ENCODE results near the gene CDS1. TPM values are rescaled to one million over a fixed set of nuclear protein-coding genes. Genes with fewer than 3 reads are reported as not detected.

Gene CDS1
- total RNA-seq, 3 donors from 2014 or later (not counting 1 experiment from before 2014, with no cell fraction given): 0.14 TPM; not detected in 2

- H3K27me3 Mint-ChIP-seq (ENCODE audit: low read depth in 2 of 2): no peaks in the 10 kb centered on the region
- ATAC-seq (no peak), DNase-seq (no peak)
- H3K27ac Mint-ChIP-seq: no peak overlapping the region
- Histone ChIP-seq H3K27ac (ENCODE audit: low read length) (no peak overlapping the region), H3K4me1 (ENCODE audit: control insufficient read depth, insufficient read depth, low read length) (no peaks in the 10 kb centered on the region), H3K9me3 (ENCODE audit: control insufficient read depth, insufficient read depth, low read length) (peaks cover 4% of the 10 kb centered on the region), H3K4me3 (ENCODE audit: low read length) (no peak overlapping the region), H3K27me3 (ENCODE audit: control insufficient read depth, insufficient read depth, low read length) (no peaks in the 10 kb centered on the region), H3K36me3 (ENCODE audit: control insufficient read depth, insufficient read depth, low read length) (no peaks in the 10 kb centered on the region)
- intact Hi-C loops (cut with micrococcal nuclease): no loop called here
- no peak overlapping the region for H3K4me3 Mint-ChIP-seq
- TF ChIP-seq CTCF (IDR thresholded peaks at IDR 0.05): no peak
- H3K9me3 Mint-ChIP-seq: peaks cover 0 to 2% of the 10 kb centered on the region in 2 donors
- no peaks in the 10 kb centered on the region for H3K36me3 Mint-ChIP-seq
- H3K4me1 Mint-ChIP-seq: no peaks in the 10 kb centered on the region
Observed at GRCh38 chr4:84672177-84672576, 89.2 kb downstream of the CDS1 start.

GRCh38 chr4:84673475-84674240, 90.7 kb downstream of the CDS1 start:
- H3K4me3 Mint-ChIP-seq: no peak overlapping the region
- H3K27ac ChIP-seq (ENCODE audit: low read length): no peak overlapping the region

GRCh38 chr4:84677093-84677492, 94.2 kb downstream of the CDS1 start:
- H3K27me3 ChIP-seq (ENCODE audit: control insufficient read depth, insufficient read depth, low read length): no peaks in the 10 kb centered on the region
- intact Hi-C loops (cut with micrococcal nuclease): no loop called here
- no peaks in the 10 kb centered on the region for H3K9me3 Mint-ChIP-seq
- H3K27me3 Mint-ChIP-seq (ENCODE audit: low read depth in 2 of 2): no peaks in the 10 kb centered on the region
- H3K9me3 ChIP-seq (ENCODE audit: control insufficient read depth, insufficient read depth, low read length): peaks cover 4% of the 10 kb centered on the region
- H3K4me3 Mint-ChIP-seq: no peak overlapping the region
- 87% methylated on average over 9 of the region's 9 CpGs for WGBS (ENCODE audit: insufficient coverage)
- ATAC-seq (no peak), DNase-seq (no peak)
- TF ChIP-seq CTCF (IDR thresholded peaks at IDR 0.05): no peak
- H3K27ac ChIP-seq (ENCODE audit: low read length): no peak overlapping the region
- H3K36me3 Mint-ChIP-seq: no peaks in the 10 kb centered on the region
- H3K4me1 ChIP-seq (ENCODE audit: control insufficient read depth, insufficient read depth, low read length): no peaks in the 10 kb centered on the region
- no peaks in the 10 kb centered on the region for H3K4me1 Mint-ChIP-seq
- no peak overlapping the region for H3K4me3 ChIP-seq (ENCODE audit: low read length)
- H3K27ac Mint-ChIP-seq: no peak overlapping the region
- no peaks in the 10 kb centered on the region for H3K36me3 ChIP-seq (ENCODE audit: control insufficient read depth, insufficient read depth, low read length)

More at GRCh38 chr4:84673475-84674240, 90.7 kb downstream of the CDS1 start:
- H3K27ac Mint-ChIP-seq: no peak overlapping the region
- Histone ChIP-seq H3K4me3 (ENCODE audit: low read length) (no peak overlapping the region), H3K36me3 (ENCODE audit: control insufficient read depth, insufficient read depth, low read length) (no peaks in the 10 kb centered on the region), H3K9me3 (ENCODE audit: control insufficient read depth, insufficient read depth, low read length) (peaks cover 4% of the 10 kb centered on the region), H3K4me1 (ENCODE audit: control insufficient read depth, insufficient read depth, low read length) (no peaks in the 10 kb centered on the region), H3K27me3 (ENCODE audit: control insufficient read depth, insufficient read depth, low read length) (no peaks in the 10 kb centered on the region)
- intact Hi-C loops (cut with micrococcal nuclease): no loop called here
- no peak for DNase-seq
- 80% methylated on average over 1 of the region's 1 CpG for WGBS (ENCODE audit: insufficient coverage)
- no peaks in the 10 kb centered on the region for H3K27me3 Mint-ChIP-seq (ENCODE audit: low read depth in 2 of 2)
- peaks cover 0 to 2% of the 10 kb centered on the region in 2 donors for H3K9me3 Mint-ChIP-seq
- TF ChIP-seq CTCF (IDR thresholded peaks at IDR 0.05): no peak
- H3K36me3 Mint-ChIP-seq: no peaks in the 10 kb centered on the region
- ATAC-seq: no peak
- H3K4me1 Mint-ChIP-seq: no peaks in the 10 kb centered on the region

DNA sequence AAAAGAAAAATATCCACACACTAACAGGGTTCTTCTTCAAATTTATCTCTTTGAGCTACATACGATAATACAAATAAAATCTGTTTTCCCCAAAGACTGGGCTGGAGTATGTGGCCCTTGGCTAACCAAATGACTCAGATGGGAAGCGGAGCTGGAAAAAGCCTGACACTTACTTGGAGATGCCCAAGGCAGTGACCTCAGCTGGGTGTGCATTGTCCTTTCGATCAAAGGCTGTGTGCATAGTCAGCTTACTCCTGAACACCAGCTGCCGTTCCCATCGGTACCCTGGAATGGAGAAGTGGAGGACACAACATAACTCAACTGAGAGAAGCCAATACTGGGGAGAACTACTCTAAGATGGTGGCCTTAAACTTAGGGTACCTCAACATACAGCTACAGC, 95.1 kb downstream of the CDS1 start:
- H3K9me3 ChIP-seq (ENCODE audit: control insufficient read depth, insufficient read depth, low read length): peaks cover 4% of the 10 kb centered on the region
- WGBS (ENCODE audit: insufficient coverage): 90% methylated on average over 5 of the region's 5 CpGs
- H3K4me3 ChIP-seq (ENCODE audit: low read length): no peak overlapping the region
- Mint-ChIP-seq H3K4me1 (no peaks in the 10 kb centered on the region), H3K4me3 (no peak overlapping the region), H3K36me3 (no peaks in the 10 kb centered on the region), H3K27me3 (ENCODE audit: low read depth in 2 of 2) (no peaks in the 10 kb centered on the region), H3K9me3 (no peaks in the 10 kb centered on the region), H3K27ac (no peak overlapping the region)
- H3K4me1 ChIP-seq (ENCODE audit: control insufficient read depth, insufficient read depth, low read length): no peaks in the 10 kb centered on the region
- no peaks in the 10 kb centered on the region for H3K27me3 ChIP-seq (ENCODE audit: control insufficient read depth, insufficient read depth, low read length)
- no peaks in the 10 kb centered on the region for H3K36me3 ChIP-seq (ENCODE audit: control insufficient read depth, insufficient read depth, low read length)
- no peak for DNase-seq
- TF ChIP-seq CTCF (IDR thresholded peaks at IDR 0.05): no peak
- no peak for ATAC-seq
- intact Hi-C loops (cut with micrococcal nuclease): no loop called here
- no peak overlapping the region for H3K27ac ChIP-seq (ENCODE audit: low read length)
